Limb (tissue), 2 donors: ENCODE measurements around the gene VPS33B.
"Not testable (repeated sequence)": the region's sequence is repeated elsewhere in the genome, so short reads cannot be mapped to it uniquely, and the experiment has no call there.

Experiments
- DNase-seq, 2 donors: peaks; one replicate each; pipeline ENCODE4 v3.0.0-alpha.2; 2016; ENCODE audit errors: extremely low spot score in 2 of 2

VPS33B gene

GRCh38 chr15:91032919-91033803 is 10.8 kb upstream of the VPS33B start:
- peak in 1 of 2 donors; percentile 40 for DNase-seq

GRCh38 chr15:91031796-91032195 is 9.4 kb upstream of the VPS33B start:
- DNase-seq, result no peak

GRCh38 chr15:91027677-91028076 is 5.3 kb upstream of the VPS33B start:
- no peak for DNase-seq

GRCh38 chr15:91023720-91024119 is 1.3 kb upstream of the VPS33B start:
- DNase-seq, result no peak

- DNase-seq, result no peak
These were observed 387 bp upstream of the VPS33B start for GRCh38 chr15:91022832-91023129.

GRCh38 chr15:91021516-91022074 is 799 bp downstream of the VPS33B start:
- DNase-seq, result no peak

GRCh38 chr15:91018158-91018557 is 4.2 kb downstream of the VPS33B start:
- no peak for DNase-seq

- no peak for DNase-seq
These were observed 4.7 kb downstream of the VPS33B start for GRCh38 chr15:91017716-91018115.

GRCh38 chr15:91013701-91014100 is 8.7 kb downstream of the VPS33B start:
- DNase-seq, result not testable (repeated sequence)

GRCh38 chr15:91007266-91007665 is 15.1 kb downstream of the VPS33B start:
- no peak for DNase-seq

- DNase-seq, result no peak
These were observed 21.2 kb downstream of the VPS33B start for GRCh38 chr15:91001209-91001608.

GRCh38 chr15:90998737-90999136 is 23.7 kb downstream of the VPS33B start:
- no peak for DNase-seq

- peak; percentile 98 to 99 for DNase-seq
These were observed 27.7 kb downstream of the VPS33B start, which contains the start of gene PRC1 for GRCh38 chr15:90994417-90995311. TSS of gene PRC1 (minus strand) at chr15:90994535. CDS start at chr15:90994417, 118 bp downstream.

- DNase-seq, result no peak
These were observed 28.4 kb downstream of the VPS33B start for GRCh38 chr15:90994059-90994416.

GRCh38 chr15:90991587-90992285 is 30.7 kb downstream of the VPS33B start:
- DNase-seq, result no peak

GRCh38 chr15:90990446-90990845 is 31.9 kb downstream of the VPS33B start:
- DNase-seq, result no peak

- no peak for DNase-seq
These were observed 33.2 kb downstream of the VPS33B start for GRCh38 chr15:90989040-90989768.

GRCh38 chr15:90988296-90988695 is 34.1 kb downstream of the VPS33B start:
- no peak for DNase-seq

GRCh38 chr15:90987561-90988141 is 34.7 kb downstream of the VPS33B start:
- no peak for DNase-seq

GRCh38 chr15:90986790-90987507 is 35.4 kb downstream of the VPS33B start:
- no peak for DNase-seq
